A673 (cell line): Measurements from ENCODE around the gene FAM50B. TPM values are rescaled to one million over a fixed set of nuclear protein-coding genes. Genes with fewer than 3 reads are reported as not detected.

Experiments used
- BruUV-seq: library from RNA; stranded (reverse); fragments of 400-500 nt; replicated peaks from 2 replicates; lab custom pipeline; 2021; lab: Mats Ljungman, UMichigan
- CTCF ChIA-PET: fragments of 300-600 bp; sonication (Branson Sonifier 250); formaldehyde crosslinking; loops from one replicate; lab custom pipeline; 2022; ENCODE audit warnings: antibody characterized with exemption; lab: Charles Lee
- POLR2A ChIA-PET: fragments of 300-600 bp; sonication (Branson Sonifier 250); formaldehyde crosslinking; loops from one replicate; lab custom pipeline; 2022; ENCODE audit warnings: antibody characterized with exemption; ENCODE audit not compliant: low non-redundant PET; lab: Charles Lee
- DNase-seq: peaks from one replicate; pipeline ENCODE4 v3.0.0-alpha.2; 2015; ENCODE audit warnings: low spot score
- H3K27ac ChIP-seq: fragments of 200-600 bp; sonication (generic); 2 replicates; pipeline ENCODE4 v1.5.1; 2016; ENCODE audit warnings: mixed run types, low read depth, mild to moderate bottlenecking, mixed read lengths, antibody characterized with exemption, low read length; ENCODE audit not compliant: poor library complexity, severe bottlenecking
- H3K27me3 ChIP-seq: fragments of 200-600 bp; sonication (generic); replicated peaks from 2 replicates; pipeline ENCODE4 v1.6.1; 2017; ENCODE audit warnings: mixed run types, low read depth, mild to moderate bottlenecking, mixed read lengths, antibody characterized with exemption, low read length; ENCODE audit not compliant: insufficient read depth, poor library complexity
- H3K36me3 ChIP-seq: fragments of 200-600 bp; sonication (generic); 2 replicates; pipeline ENCODE4 v1.6.1; 2016; ENCODE audit warnings: mixed run types, mild to moderate bottlenecking, mixed read lengths, antibody characterized with exemption, low read length; ENCODE audit not compliant: insufficient read depth, poor library complexity, severe bottlenecking
- H3K4me1 ChIP-seq: fragments of 200-600 bp; sonication (generic); 2 replicates; pipeline ENCODE4 v1.6.1; 2017; ENCODE audit warnings: mixed run types, mild to moderate bottlenecking, mixed read lengths, antibody characterized with exemption, low read length; ENCODE audit not compliant: insufficient read depth, poor library complexity, severe bottlenecking
- H3K4me3 ChIP-seq: fragments of 200-600 bp; sonication (generic); 2 replicates; pipeline ENCODE4 v1.5.1; 2016; ENCODE audit warnings: low read depth, mixed run types, mild to moderate bottlenecking, mixed read lengths, low read length; ENCODE audit not compliant: poor library complexity, severe bottlenecking
- H3K9me3 ChIP-seq: fragments of 200-600 bp; sonication (generic); 2 replicates; pipeline ENCODE4 v1.6.1; 2016; ENCODE audit warnings: mixed run types, low read depth, mild to moderate bottlenecking, mixed read lengths, antibody characterized with exemption, low read length; ENCODE audit not compliant: poor library complexity, severe bottlenecking
- EZH2 ChIP-seq: fragments of 200-600 bp; sonication (generic); IDR thresholded peaks from 2 replicates; pipeline ENCODE4 v1.6.1; 2017; ENCODE audit warnings: borderline replicate concordance, low read depth, mild to moderate bottlenecking, mixed read lengths, antibody characterized with exemption, low read length; ENCODE audit not compliant: poor library complexity, severe bottlenecking
- intact Hi-C: fragments of 100-400 bp; cut with micrococcal nuclease; formaldehyde crosslinking; loops from one replicate; pipeline ENCODE4 v1.10.0; 2022; ENCODE audit not compliant: unreplicated experiment
- total RNA-seq: library from RNA; stranded (reverse); gene quantifications from 2 replicates; pipeline ENCODE4 v1.2.3, GENCODE V29; 2021
- TF ChIP-seq, protein P1 (sequence below): fragments of 300-800, 200-600 bp; sonication (generic); conservative IDR thresholded peaks from 2 replicates; pipeline ENCODE4 v1.5.1; 2017; ENCODE audit warnings: low read depth, mild to moderate bottlenecking, antibody characterized with exemption, low read length, moderate library complexity, mixed read lengths

FAM50B gene
- total RNA-seq, 1 experiment from 2014 or later = 10.1 TPM

DNA sequence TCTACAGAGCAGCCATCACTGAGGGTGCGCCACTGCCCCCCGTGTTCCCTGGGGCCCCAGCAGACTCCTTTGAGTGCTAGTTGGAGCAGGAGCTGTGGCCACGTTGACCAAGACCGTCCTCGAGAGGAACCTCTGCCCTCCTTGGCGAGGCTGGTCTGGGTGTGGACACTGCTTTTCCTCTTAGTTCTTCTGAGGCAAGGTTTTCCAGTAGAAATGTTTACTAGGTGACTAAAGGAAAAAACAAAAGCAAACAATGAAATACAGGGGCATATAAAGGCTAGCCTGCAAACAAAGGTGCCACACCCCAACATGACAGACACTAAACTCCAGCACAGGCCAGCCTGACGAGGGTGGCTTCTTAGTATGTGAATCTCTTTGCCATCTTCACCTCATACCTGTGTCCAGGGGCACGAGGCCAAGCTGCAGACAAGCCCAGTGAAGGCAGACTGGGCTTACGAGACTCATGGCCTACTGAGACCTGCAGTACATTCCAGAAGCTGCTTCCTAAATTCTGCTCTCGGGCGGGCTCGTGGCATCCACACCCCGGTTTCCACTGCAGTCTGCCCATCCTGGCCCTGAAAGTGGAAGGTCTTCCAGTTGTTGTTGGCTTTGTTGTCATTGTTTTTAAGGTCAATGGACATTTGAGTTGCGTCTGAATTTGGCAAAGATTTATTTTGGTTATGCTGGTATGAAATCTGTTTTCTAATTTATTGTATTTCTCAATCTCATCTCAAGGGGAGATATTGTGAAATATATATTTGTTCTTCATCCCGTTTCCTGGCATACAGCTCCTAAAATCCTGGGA lies 39.2 kb downstream of the FAM50B start:
- Histone ChIP-seq H3K27ac (no peak overlapping the region), H3K36me3 (no peaks in the 10 kb centered on the region), H3K27me3 (no peaks in the 10 kb centered on the region), H3K4me1 (peaks cover 11% of the 10 kb centered on the region), H3K9me3 (no peaks in the 10 kb centered on the region), H3K4me3 (no peak overlapping the region)
- ChIA-PET POLR2A (no interaction called here), CTCF (interaction anchor here (0.9 to 1.5 kb wide), 3 partner anchors 40 to 139 kb away, joined by 3 to 5 read pairs (median 4); partner anchors contain the start of gene FAM50B)
- intact Hi-C loops = loop anchor here (5.0 kb wide), 1 partner anchor 89 kb away; no protein-coding TSS in a partner anchor
- BruUV-seq = no TSS peak
- TF ChIP-seq EZH2 = no peak
- no peak for DNase-seq

DNA sequence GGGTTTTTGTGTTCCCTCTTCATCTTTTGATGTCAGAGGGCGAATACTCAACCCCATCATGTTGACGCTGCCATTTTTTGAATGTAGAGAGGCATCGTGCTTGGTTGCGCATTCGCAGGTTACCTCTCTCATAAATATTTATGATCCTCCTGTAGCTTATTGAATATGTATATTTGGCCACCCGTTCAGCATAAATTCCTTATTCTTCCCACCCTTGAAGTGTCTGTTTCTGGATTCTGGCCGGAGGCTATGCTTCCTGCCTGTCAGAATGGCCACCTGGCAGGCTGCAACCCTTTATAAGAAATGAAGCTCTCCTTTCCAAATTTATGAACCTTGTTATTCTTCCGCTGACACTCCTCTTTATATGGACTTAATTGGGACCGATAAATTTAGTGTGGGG lies 40.9 kb downstream of the FAM50B start:
- ChIA-PET CTCF (no interaction called here), POLR2A (no interaction called here)
- DNase-seq = no peak
- no TSS peak for BruUV-seq
- H3K27ac ChIP-seq = no peak overlapping the region
- no peaks in the 10 kb centered on the region for H3K4me1 ChIP-seq
- intact Hi-C loops = no loop called here
- no peaks in the 10 kb centered on the region for H3K27me3 ChIP-seq
- TF ChIP-seq EZH2 = no peak
- TF ChIP-seq, protein P1, sequence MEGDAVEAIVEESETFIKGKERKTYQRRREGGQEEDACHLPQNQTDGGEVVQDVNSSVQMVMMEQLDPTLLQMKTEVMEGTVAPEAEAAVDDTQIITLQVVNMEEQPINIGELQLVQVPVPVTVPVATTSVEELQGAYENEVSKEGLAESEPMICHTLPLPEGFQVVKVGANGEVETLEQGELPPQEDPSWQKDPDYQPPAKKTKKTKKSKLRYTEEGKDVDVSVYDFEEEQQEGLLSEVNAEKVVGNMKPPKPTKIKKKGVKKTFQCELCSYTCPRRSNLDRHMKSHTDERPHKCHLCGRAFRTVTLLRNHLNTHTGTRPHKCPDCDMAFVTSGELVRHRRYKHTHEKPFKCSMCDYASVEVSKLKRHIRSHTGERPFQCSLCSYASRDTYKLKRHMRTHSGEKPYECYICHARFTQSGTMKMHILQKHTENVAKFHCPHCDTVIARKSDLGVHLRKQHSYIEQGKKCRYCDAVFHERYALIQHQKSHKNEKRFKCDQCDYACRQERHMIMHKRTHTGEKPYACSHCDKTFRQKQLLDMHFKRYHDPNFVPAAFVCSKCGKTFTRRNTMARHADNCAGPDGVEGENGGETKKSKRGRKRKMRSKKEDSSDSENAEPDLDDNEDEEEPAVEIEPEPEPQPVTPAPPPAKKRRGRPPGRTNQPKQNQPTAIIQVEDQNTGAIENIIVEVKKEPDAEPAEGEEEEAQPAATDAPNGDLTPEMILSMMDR = no peak
- H3K9me3 ChIP-seq = no peaks in the 10 kb centered on the region
- H3K4me3 ChIP-seq = no peak overlapping the region
- H3K36me3 ChIP-seq = no peaks in the 10 kb centered on the region

DNA sequence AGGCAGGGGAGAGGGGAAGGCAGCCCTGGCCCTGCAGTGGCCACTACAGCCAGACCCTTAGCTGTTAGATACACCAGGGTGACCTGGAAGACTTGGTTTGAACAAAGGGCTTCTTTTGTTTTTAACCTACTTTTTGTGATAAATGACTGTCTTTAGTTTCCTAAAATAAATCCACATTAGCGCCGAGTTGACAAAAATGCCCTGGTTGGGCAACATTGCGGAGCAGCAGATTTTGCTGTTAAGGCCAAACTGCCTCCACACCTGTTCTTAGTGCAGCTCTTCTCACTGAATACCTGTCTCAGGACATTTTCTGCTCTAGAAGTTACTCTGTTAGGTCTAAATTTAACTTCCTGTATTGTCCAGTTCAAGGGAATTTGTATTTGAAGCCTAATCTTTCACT lies 42.7 kb downstream of the FAM50B start:
- intact Hi-C loops = no loop called here
- H3K27ac ChIP-seq = no peak overlapping the region
- BruUV-seq = no TSS peak

More for the DNA sequence above, 42.7 kb downstream of the FAM50B start:
- no peak overlapping the region for H3K4me3 ChIP-seq
- H3K4me1 ChIP-seq = no peaks in the 10 kb centered on the region
- ChIA-PET POLR2A (no interaction called here), CTCF (no interaction called here)
- TF ChIP-seq, protein P1 = no peak
- no peak for TF ChIP-seq EZH2
- no peaks in the 10 kb centered on the region for H3K27me3 ChIP-seq
- no peaks in the 10 kb centered on the region for H3K36me3 ChIP-seq
- H3K9me3 ChIP-seq = no peaks in the 10 kb centered on the region
- DNase-seq = no peak
